HFFc6 (cell line): ENCODE measurements around the gene CD276. TPM values are rescaled to one million over a fixed set of nuclear protein-coding genes. Genes with fewer than 3 reads are reported as not detected.
A peak's percentile ranks its signal among the peaks of the same experiment; 100 is the strongest.

Source experiments
- DNase-seq: peaks from one replicate; pipeline ENCODE4 v3.0.0-alpha.2; 2018
- H3K27ac Mint-ChIP-seq: 2 replicates; pipeline ENCODE4 v1.8.0; 2020; ENCODE audit warnings: mild to moderate bottlenecking, mixed read lengths
- H3K27me3 Mint-ChIP-seq: 2 replicates; pipeline ENCODE4 v1.8.0; 2021; ENCODE audit warnings: mild to moderate bottlenecking, moderate library complexity, mixed read lengths; ENCODE audit not compliant: insufficient read depth
- H3K36me3 Mint-ChIP-seq: 2 replicates; pipeline ENCODE4 v1.8.0; 2021; ENCODE audit warnings: low read depth, mixed read lengths
- H3K4me1 Mint-ChIP-seq: 2 replicates; pipeline ENCODE4 v1.8.0; 2020; ENCODE audit warnings: low read depth, mixed read lengths
- H3K4me3 Mint-ChIP-seq: 2 replicates; pipeline ENCODE4 v1.8.0; 2020; ENCODE audit warnings: mild to moderate bottlenecking, moderate library complexity, mixed read lengths
- H3K9me3 Mint-ChIP-seq: 2 replicates; pipeline ENCODE4 v1.8.0; 2020; ENCODE audit warnings: mild to moderate bottlenecking, mixed read lengths
- total RNA-seq, 6 experiments: library from RNA; stranded (reverse); fragmentation: NEBNext Ultra II Directional; extraction: Animal tissue kit (Norgen Biotek cat#: 25700); gene quantifications; 2 replicates in 1 of 6; 3 replicates in 5 of 6; pipeline ENCODE4 v1.2.3, GENCODE V29; 2021
- TF ChIP-seq, protein P1 (sequence below): fragments of 200-600 bp; sonication (generic); IDR thresholded peaks from 2 replicates; pipeline ENCODE4 v1.5.0; 2021; ENCODE audit warnings: antibody characterized with exemption, mild to moderate bottlenecking

Gene CD276
- total RNA-seq, 6 experiments from 2014 or later: 86.5 to 121 (median 105) TPM

DNA sequence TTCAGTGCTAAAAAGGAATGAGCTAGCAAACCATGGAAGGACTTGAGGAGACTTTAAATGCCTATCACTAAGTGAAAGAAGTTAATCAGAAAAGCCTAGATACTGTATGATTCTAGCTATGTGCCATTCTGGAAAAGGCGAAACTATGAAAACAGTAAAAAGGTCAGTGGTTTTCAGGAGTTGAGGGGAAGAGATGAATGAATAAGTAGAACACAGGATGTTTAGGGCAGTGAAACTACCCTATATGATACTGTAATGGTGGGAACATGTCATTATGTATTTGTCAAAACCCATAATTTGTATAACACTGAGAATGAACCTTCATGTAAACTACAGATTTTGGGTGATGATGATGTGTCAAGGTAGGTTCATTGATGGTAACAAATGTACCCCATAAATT, 9.6 kb upstream of the CD276 start:
- Mint-ChIP-seq H3K36me3 (no peaks in the 10 kb centered on the region), H3K27me3 (peaks cover 26% of the 10 kb centered on the region), H3K9me3 (no peaks in the 10 kb centered on the region), H3K4me1 (no peaks in the 10 kb centered on the region), H3K27ac (no peak overlapping the region), H3K4me3 (no peak overlapping the region)
- no peak for DNase-seq
- TF ChIP-seq, protein P1, sequence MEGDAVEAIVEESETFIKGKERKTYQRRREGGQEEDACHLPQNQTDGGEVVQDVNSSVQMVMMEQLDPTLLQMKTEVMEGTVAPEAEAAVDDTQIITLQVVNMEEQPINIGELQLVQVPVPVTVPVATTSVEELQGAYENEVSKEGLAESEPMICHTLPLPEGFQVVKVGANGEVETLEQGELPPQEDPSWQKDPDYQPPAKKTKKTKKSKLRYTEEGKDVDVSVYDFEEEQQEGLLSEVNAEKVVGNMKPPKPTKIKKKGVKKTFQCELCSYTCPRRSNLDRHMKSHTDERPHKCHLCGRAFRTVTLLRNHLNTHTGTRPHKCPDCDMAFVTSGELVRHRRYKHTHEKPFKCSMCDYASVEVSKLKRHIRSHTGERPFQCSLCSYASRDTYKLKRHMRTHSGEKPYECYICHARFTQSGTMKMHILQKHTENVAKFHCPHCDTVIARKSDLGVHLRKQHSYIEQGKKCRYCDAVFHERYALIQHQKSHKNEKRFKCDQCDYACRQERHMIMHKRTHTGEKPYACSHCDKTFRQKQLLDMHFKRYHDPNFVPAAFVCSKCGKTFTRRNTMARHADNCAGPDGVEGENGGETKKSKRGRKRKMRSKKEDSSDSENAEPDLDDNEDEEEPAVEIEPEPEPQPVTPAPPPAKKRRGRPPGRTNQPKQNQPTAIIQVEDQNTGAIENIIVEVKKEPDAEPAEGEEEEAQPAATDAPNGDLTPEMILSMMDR: no peak

DNA sequence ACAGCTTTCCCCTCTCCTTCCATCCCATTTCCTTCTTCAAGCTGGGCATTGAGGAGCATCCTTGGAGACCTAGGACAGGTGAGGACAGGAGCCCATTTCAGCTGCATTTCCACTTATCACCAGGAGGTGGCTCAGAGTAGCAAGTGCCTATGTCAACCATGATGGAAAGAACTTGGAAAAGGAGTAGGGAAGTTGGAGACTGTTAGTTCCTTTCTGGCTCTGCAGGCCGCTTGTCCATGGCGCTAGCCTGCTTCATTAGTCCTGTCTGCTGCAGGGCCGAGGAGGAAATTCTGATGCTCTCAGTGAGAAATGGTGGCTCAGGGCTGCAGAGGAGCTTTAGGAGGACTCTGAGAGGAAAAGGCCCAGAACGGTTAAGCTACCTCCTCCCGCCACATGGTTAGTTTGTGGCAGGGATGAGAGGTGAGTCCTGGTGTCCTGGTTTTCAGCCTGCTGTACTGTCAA, 7.0 kb upstream of the CD276 start:
- H3K4me3 Mint-ChIP-seq: no peak overlapping the region

DNA sequence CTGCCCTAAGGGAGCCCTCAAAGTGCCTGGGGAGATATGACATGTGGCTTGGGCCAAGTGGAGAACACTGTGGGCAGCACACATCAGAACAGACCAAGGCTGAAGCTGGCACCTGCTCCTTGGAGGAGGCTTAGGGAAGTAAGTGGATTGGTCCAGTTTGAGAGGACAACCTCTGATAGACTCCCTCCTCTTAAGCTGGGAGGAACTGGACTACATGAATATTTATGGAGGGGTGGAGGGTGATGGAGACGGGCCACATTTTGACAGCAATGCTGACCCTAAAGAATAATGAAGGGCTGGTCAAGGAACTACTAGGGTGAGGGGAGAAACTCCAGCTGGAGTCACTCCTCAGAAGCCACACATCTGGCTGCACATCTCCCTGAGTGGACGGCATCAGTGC, 6.5 kb upstream of the CD276 start:
- TF ChIP-seq, protein P1: no peak
- no peak overlapping the region for H3K4me3 Mint-ChIP-seq
- H3K27ac Mint-ChIP-seq: no peak overlapping the region
- peaks cover 12% of the 10 kb centered on the region for H3K27me3 Mint-ChIP-seq
- H3K36me3 Mint-ChIP-seq: no peaks in the 10 kb centered on the region
- peaks cover 18% of the 10 kb centered on the region for H3K4me1 Mint-ChIP-seq
- no peaks in the 10 kb centered on the region for H3K9me3 Mint-ChIP-seq
- no peak for DNase-seq

More for the DNA sequence above, 7.0 kb upstream of the CD276 start:
- peaks cover 18% of the 10 kb centered on the region for H3K27me3 Mint-ChIP-seq
- H3K36me3 Mint-ChIP-seq: no peaks in the 10 kb centered on the region
- H3K27ac Mint-ChIP-seq: no peak overlapping the region
- H3K9me3 Mint-ChIP-seq: no peaks in the 10 kb centered on the region
- H3K4me1 Mint-ChIP-seq: peaks cover 13% of the 10 kb centered on the region
- TF ChIP-seq, protein P1: peak; percentile 90
- DNase-seq: peak; percentile 53

DNA sequence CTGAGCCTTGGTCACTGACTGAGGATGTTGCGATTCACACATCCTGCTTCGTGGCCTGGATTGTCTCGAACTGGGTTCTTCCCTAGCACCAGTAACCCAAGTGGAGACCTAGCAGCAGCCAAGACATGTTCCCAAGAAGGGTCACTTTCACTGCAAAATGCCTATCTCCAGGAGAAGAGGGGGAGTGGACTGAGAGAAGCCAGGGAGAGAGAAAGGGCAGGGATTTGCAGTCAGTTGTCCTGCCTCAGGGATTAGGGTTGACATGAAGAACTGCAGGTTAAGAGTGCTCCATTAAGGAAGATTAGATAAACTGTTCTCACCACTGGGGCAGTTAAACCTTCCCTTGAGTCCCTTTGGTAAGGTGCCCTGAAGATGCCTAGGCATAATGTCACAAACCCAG, 5.7 kb upstream of the CD276 start:
- TF ChIP-seq, protein P1: no peak

DNA sequence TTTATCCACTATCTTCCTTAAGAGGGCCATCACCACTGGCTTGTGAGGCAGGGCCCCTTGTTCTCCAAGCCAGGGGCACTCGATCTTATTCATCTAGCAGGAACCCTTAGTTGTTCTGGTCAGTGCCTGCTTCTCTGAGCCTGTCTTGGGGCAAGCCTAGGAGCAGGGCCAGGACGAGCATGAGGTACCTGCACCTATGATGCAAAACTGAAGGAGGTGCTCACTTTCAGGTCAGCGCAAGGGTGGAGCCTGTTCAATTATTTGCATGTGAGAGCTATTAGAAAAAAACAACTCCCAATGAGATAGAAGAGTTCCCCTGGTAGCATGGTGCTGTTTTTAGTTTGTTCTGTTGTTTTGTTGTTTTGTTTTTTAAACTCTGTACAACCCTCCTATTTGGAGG, 5.0 kb upstream of the CD276 start:
- Mint-ChIP-seq H3K4me3 (no peak overlapping the region), H3K36me3 (no peaks in the 10 kb centered on the region), H3K4me1 (peaks cover 30% of the 10 kb centered on the region), H3K27me3 (peaks cover 3% of the 10 kb centered on the region), H3K9me3 (no peaks in the 10 kb centered on the region), H3K27ac (no peak overlapping the region)
- TF ChIP-seq, protein P1: no peak
- DNase-seq: no peak

More for the DNA sequence above, 5.7 kb upstream of the CD276 start:
- Mint-ChIP-seq H3K36me3 (no peaks in the 10 kb centered on the region), H3K27me3 (peaks cover 8% of the 10 kb centered on the region), H3K4me1 (peaks cover 25% of the 10 kb centered on the region), H3K9me3 (no peaks in the 10 kb centered on the region), H3K4me3 (no peak overlapping the region), H3K27ac (no peak overlapping the region)
- no peak for DNase-seq

DNA sequence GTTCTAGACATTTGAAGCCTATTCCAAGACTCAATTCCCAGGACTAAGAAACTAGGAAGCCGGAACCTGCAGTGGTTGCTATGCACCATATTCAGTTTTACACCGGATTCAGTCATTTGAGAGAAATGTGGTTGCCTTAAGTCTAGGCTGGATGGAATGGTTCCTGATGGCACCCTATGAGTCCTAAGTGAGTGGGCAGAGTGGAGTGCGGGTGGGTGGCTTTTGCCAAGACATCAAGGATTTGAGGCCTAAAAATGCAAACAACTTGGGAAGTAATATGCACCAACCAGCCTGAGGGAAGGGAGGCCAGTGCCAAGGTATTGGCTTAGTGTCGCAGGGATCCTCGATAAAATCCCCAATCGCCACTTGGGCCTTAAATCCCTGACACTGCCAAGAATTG, 4.2 kb upstream of the CD276 start:
- H3K9me3 Mint-ChIP-seq: no peaks in the 10 kb centered on the region
- H3K27me3 Mint-ChIP-seq: peaks cover 3% of the 10 kb centered on the region
- no peak overlapping the region for H3K4me3 Mint-ChIP-seq
- TF ChIP-seq, protein P1: no peak
- no peaks in the 10 kb centered on the region for H3K36me3 Mint-ChIP-seq
- H3K27ac Mint-ChIP-seq: no peak overlapping the region
- no peak for DNase-seq
- peaks cover 30% of the 10 kb centered on the region for H3K4me1 Mint-ChIP-seq
